NCI-H2196 (cell line): ENCODE results near the gene SLC35B2.

Experiments used
- DNase-seq: peaks from one replicate; lab custom pipeline; 2025; ENCODE audit not compliant: unreplicated experiment; lab: John Stamatoyannopoulos, UW

SLC35B2 gene

DNA sequence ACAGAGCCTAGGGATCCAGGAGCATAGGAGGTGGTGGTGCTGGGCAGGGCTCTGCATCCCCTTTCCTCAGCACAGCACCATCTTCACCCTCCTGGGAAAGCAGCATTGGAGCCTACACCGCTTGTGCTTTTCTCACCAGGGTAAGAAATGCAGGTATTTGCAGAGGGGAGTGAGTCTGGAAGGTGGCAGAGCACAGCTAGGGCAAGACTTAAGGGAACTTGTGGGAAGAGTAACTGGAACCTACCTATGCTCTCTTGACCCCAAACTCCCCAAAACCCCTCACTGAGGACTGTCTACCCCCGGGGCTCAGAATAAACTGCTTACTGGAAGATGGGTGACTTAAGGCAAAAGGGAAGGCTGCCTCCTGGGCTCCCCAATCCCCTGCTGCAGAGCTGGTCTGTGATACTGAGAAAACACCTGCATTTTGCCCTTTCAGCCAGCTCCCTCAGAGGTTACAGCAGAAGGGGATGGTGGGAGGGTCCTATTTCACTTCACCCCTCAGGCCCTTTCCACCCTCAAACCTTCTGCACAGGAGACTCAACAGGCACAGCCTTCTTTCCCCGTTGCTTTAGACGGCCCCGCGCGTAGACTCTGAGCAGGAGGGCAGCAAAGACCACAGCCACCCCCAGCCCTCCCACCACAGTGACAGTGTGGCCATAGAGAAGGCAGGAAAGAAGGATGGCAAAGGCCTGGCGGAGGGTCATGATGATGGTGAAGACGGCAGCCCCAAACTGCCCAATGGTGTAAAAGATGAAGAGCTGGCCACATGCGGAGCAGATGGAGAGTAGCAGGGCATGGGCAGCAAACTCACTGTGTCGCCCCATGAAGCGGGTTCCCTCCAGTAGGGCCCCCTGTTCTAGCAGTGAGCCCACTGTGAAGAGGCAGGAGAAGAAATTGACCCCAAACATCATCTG is 2.9 kb downstream of the SLC35B2 start:
- DNase-seq, result no peak

DNA sequence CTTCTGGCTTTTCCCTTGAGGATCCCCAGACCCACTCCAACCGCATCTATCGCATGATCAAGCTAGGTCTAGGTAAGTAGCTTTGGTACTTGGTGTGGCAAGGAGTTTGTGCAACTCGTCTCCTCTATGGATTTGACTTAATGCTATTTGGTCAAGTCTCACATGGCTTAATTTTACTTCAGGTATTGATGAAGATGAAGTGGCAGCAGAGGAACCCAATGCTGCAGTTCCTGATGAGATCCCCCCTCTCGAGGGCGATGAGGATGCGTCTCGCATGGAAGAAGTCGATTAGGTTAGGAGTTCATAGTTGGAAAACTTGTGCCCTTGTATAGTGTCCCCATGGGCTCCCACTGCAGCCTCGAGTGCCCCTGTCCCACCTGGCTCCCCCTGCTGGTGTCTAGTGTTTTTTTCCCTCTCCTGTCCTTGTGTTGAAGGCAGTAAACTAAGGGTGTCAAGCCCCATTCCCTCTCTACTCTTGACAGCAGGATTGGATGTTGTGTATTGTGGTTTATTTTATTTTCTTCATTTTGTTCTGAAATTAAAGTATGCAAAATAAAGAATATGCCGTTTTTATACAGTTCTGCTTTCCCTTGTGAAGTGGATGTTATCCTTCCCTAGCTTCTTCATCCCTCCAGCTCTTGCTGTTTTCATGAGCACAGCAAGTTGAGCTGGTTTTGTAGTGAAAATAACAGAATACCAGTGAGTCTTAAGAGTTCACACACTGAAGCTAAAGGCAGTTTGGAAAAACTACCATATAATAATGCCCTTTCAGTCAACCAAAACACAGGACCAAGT is 3.8 kb downstream of the SLC35B2 start:
- DNase-seq, result peak; percentile 42

- no peak for DNase-seq
These were observed 5.5 kb downstream of the SLC35B2 start for GRCh38 chr6:44251576-44252524.

- no peak for DNase-seq
These were observed 6.6 kb downstream of the SLC35B2 start for GRCh38 chr6:44250718-44251123.

DNA sequence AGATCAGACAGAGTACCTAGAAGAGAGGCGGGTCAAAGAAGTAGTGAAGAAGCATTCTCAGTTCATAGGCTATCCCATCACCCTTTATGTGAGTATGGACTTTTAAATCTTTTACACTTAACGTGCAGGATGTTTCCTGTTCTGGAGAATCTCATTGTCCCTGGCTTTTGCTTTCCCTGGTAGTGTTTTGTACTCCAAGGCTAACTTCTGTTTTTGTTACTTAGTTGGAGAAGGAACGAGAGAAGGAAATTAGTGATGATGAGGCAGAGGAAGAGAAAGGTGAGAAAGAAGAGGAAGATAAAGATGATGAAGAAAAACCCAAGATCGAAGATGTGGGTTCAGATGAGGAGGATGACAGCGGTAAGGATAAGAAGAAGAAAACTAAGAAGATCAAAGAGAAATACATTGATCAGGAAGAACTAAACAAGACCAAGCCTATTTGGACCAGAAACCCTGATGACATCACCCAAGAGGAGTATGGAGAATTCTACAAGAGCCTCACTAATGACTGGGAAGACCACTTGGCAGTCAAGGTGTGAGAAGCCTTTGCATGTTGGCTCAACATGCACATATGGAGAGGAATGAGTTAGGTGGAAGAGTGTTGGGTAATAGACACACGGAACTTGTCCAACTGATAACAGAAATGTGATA is 7.1 kb downstream of the SLC35B2 start:
- DNase-seq, result no peak

GRCh38 chr6:44249082-44249748 is 8.1 kb downstream of the SLC35B2 start:
- DNase-seq, result no peak

- no peak for DNase-seq
These were observed 8.7 kb downstream of the SLC35B2 start for GRCh38 chr6:44248579-44248978.

GRCh38 chr6:44247338-44248302 is 9.7 kb downstream of the SLC35B2 start:
- peak; percentile 33 for DNase-seq

DNA sequence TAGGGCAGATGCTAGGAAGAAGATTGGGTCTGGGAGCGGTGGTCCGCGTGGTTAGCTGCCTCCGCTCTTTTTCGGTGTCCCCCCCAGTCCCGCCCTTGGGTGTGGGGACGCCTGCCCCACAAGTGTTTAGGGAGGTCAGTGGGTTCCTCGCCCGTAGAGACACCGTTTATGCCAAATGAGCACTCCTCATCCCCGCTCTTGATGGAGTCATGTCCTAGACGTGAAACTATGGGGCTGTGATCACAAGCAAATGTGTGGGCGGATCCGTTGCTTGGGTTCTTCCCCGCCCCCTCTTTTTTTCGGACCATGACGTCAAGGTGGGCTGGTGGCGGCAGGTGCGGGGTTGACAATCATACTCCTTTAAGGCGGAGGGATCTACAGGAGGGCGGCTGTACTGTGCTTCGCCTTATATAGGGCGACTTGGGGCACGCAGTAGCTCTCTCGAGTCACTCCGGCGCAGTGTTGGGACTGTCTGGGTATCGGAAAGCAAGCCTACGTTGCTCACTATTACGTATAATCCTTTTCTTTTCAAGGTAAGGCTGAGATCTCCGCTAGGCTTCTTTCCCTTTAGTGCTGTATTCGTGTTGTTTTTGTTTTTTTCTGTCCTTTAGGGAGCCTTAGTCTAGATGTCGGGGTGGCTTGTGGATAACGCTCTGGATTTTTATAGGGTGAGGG is 10.5 kb downstream of the SLC35B2 start, which contains the start of gene HSP90AB1:
Gene HSP90AB1 (plus strand): TSS at position 439 of the 675 bp plus-strand sequence. CDS start 1,529 bp downstream, outside the sequence.
- DNase-seq, result peak; percentile 97

- peak; percentile 86 for DNase-seq
These were observed 11.2 kb downstream of the SLC35B2 start for GRCh38 chr6:44245912-44246662.

DNA sequence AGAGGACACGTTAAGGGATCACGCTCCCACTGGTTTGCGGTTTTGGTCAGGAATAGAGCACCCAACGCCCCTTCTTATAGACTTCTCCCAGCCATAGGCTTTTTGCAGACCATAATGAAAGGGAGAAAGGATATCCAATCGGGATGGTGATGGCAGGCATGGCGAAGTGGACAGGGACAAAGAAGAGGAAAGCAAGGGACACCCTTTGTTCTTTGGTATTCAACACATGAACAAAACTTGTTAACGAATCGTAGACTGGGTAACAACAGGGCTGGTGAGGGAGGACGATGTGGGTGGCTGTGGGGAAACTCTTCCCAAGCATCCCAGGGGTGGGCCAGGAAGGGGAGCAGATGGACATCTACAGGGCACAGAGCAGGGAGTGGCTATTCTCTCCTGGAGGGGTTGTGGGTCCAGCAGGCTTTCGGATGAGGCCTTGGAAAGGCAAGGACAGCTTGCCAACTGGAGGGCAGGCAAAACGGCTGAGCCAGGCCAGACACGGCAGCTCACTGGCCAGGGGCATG is 11.9 kb downstream of the SLC35B2 start:
- no peak for DNase-seq

GRCh38 chr6:44243345-44243744 is 14.0 kb downstream of the SLC35B2 start:
- DNase-seq, result no peak

DNA sequence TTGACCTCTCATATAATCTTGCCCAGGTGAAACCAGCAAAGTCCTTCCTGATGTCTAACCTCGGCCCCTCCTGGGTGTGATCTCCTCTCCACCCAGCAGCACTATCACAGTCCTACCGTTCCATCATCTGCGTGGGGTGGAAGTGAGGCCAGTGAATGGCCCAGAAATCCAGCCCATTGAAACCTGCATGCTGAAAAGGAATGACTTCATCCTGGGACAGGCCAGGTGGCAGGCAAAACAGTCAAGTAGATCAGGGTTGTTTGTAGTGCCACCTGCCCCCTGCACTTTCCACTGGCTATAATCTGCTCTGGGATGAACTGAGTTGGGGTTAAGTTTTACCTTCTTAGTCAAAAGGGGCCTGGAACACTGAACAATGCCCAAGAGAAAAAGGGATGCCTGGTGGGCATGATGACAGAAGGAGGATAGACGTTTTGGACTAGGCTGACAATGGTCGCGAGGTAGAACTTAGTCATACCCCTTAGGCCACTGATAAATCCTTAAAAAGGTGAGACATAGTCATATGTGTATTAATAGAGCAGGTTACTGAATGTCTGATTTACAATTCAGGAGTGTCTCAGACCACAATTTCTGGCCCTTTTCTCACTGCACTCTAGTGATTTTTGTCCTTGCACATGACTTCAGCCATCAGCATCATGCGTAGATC is 18.5 kb downstream of the SLC35B2 start:
- no peak for DNase-seq

DNA sequence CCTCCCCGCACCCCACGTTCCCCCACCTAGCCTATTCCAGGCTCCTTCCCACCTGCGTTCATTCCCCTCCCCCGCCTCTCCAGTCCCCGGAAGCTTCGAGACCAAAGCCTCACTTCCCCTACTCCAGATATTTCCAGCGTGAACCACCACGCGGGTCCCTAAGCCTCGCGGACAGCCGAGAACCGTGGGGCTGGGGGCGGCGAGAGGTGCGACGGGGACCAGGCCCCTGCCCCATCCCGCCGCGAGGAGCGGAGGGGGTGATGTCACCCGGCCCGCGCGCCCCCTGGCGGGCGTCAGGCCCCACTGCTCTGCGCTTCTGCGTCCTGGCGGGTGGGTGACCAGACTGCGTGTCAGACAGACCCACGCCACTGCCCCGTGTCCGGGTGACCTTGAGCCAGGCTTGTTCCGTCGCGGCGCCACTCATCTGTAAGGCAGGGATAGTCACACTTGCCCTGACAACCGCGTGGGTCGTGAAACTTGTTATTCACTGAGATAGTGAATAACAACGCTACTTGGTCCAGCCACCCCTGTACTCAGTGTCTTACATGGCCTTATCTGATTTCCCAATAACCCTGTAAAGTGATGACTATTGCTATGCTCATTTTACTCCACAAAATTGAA is 19.4 kb downstream of the SLC35B2 start:
- DNase-seq, result peak; percentile 82

DNA sequence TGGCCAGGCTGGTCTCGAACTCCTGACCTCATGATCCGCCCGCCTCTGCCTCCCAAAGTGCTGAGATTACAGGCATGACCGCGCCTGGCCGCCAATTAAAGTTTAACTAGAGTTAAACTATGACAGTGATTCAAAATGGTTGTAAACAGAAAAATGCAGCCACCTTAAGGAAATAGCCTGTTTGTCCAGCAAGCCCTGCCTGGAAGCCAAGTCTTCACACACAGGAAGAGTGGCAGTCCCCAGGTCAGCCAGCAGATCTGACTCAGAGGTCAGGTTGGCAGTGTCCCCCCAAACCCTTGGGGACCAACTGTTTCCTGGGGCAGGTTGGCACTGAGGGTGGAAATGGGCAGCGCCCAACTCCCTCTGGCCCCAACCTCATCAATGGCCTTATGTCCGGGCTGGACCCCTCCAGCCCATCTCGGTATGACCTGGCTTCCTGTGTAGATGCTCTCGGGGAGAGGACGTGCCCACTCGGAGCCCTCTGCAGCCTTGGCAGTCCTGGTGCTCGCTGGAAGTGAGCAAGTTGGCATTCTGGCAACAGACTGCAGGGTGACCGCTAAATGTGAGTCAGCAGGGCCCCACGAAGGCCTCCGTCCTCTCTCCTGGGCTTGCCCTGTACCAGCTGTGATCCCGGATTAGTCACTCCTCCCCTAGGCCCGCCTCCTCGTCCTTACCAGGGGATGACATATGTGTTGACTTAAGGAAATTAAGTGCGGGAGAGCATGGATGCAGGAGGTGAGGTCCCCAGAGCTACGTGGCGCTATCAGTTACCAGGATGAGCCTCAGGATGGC is 20.1 kb downstream of the SLC35B2 start:
- peak; percentile 96 for DNase-seq
